GM23338 (cell line): ENCODE results near the gene TINAG. TPM values are rescaled to one million over a fixed set of nuclear protein-coding genes. Genes with fewer than 3 reads are reported as not detected.

Experiments
- ATAC-seq: fragments of 200-7000 bp; cut with Tn5 transposase; 3 replicates; pipeline ENCODE4 v1.9.1; 2020
- DNase-seq: peaks from one replicate; pipeline ENCODE4 v3.0.0-alpha.2; 2015; ENCODE audit warnings: low spot score
- H2AFZ ChIP-seq: fragments of 200-600 bp; sonication (generic); 2 replicates; pipeline ENCODE4 v1.8.0; 2016; ENCODE audit warnings: antibody characterized with exemption, mild to moderate bottlenecking, moderate library complexity
- H3F3A ChIP-seq: fragments of 200-600 bp; sonication (generic); replicated peaks from 2 replicates; pipeline ENCODE4 v1.8.0; 2017; ENCODE audit warnings: antibody characterized with exemption, mixed run types, low read depth
- H3K27ac ChIP-seq: fragments of 200-600 bp; sonication (generic); 2 replicates; pipeline ENCODE4 v1.6.1; 2016; ENCODE audit warnings: low read depth
- H3K27me3 ChIP-seq: fragments of 200-600 bp; sonication (generic); 2 replicates; pipeline ENCODE4 v1.8.0; 2016; ENCODE audit warnings: mild to moderate bottlenecking, mixed run types, moderate library complexity; ENCODE audit not compliant: insufficient read depth
- H3K36me3 ChIP-seq: fragments of 200-600 bp; sonication (generic); 2 replicates; pipeline ENCODE4 v1.8.0; 2016; ENCODE audit warnings: mild to moderate bottlenecking; ENCODE audit not compliant: insufficient read depth
- H3K4me1 ChIP-seq: fragments of 200-600 bp; sonication (generic); 2 replicates; pipeline ENCODE4 v1.8.0; 2016; ENCODE audit warnings: mild to moderate bottlenecking, moderate library complexity; ENCODE audit not compliant: insufficient read depth
- H3K4me2 ChIP-seq: fragments of 200-600 bp; sonication (generic); 2 replicates; pipeline ENCODE4 v1.7.1; 2017; ENCODE audit warnings: mixed run types
- H3K4me3 ChIP-seq: fragments of 200-600 bp; sonication (generic); 2 replicates; pipeline ENCODE4 v1.6.1; 2016; ENCODE audit warnings: mixed run types
- H3K79me2 ChIP-seq: fragments of 200-600 bp; sonication (generic); replicated peaks from 2 replicates; pipeline ENCODE4 v1.8.0; 2017; ENCODE audit warnings: mild to moderate bottlenecking; ENCODE audit not compliant: insufficient read depth
- H3K9me2 ChIP-seq: fragments of 200-600 bp; sonication (generic); 2 replicates; pipeline ENCODE4 v1.8.0; 2017; ENCODE audit not compliant: insufficient read depth
- H4K20me1 ChIP-seq: fragments of 200-600 bp; sonication (generic); replicated peaks from 2 replicates; pipeline ENCODE4 v1.8.0; 2017; ENCODE audit warnings: mild to moderate bottlenecking; ENCODE audit not compliant: insufficient read depth
- H3K27ac Mint-ChIP-seq: 2 replicates; pipeline ENCODE4 v1.8.0; 2020; ENCODE audit warnings: inconsistent platforms, mild to moderate bottlenecking, moderate library complexity, mixed read lengths
- H3K27me3 Mint-ChIP-seq: 3 replicates; pipeline ENCODE4 v1.8.0; 2022; ENCODE audit warnings: low read depth, mild to moderate bottlenecking, moderate library complexity, mixed read lengths, inconsistent platforms; ENCODE audit not compliant: insufficient read depth, poor library complexity
- H3K36me3 Mint-ChIP-seq: 3 replicates; pipeline ENCODE4 v1.8.0; 2021; ENCODE audit warnings: low read depth, mild to moderate bottlenecking, inconsistent platforms, moderate library complexity, mixed read lengths
- H3K4me1 Mint-ChIP-seq: 3 replicates; pipeline ENCODE4 v1.8.0; 2020; ENCODE audit warnings: mild to moderate bottlenecking, inconsistent platforms, mixed read lengths
- H3K4me3 Mint-ChIP-seq: 3 replicates; pipeline ENCODE4 v1.8.0; 2021; ENCODE audit warnings: moderate library complexity, mild to moderate bottlenecking, inconsistent platforms, mixed read lengths
- H3K9me3 Mint-ChIP-seq: 3 replicates; pipeline ENCODE4 v1.8.0; 2020; ENCODE audit warnings: moderate library complexity, mild to moderate bottlenecking, inconsistent platforms, mixed read lengths
- CREB1 ChIP-seq: fragments of 250-450 bp; sonication (Bioruptor Pico); IDR thresholded peaks from 2 replicates; pipeline ENCODE4 v1.5.0; 2020; ENCODE audit warnings: low read depth, mild to moderate bottlenecking, moderate library complexity
- EZH2phosphoT487 ChIP-seq: fragments of 200-600 bp; sonication (generic); IDR thresholded peaks from one replicate; pipeline ENCODE4 v1.8.1; 2018; ENCODE audit warnings: antibody characterized with exemption; ENCODE audit not compliant: unreplicated experiment
- JUNB ChIP-seq: IDR thresholded peaks from one replicate; pipeline ENCODE4 v1.6.1; 2016; ENCODE audit warnings: antibody characterized with exemption; ENCODE audit not compliant: unreplicated experiment
- NANOG ChIP-seq: IDR thresholded peaks from 2 replicates; pipeline ENCODE4 v1.6.1; 2016; ENCODE audit warnings: antibody characterized with exemption, borderline replicate concordance
- STAT1 ChIP-seq: IDR thresholded peaks from one replicate; pipeline ENCODE4 v1.6.1; 2016; ENCODE audit warnings: antibody characterized with exemption; ENCODE audit not compliant: unreplicated experiment
- ZNF114 ChIP-seq: fragments of 250-450 bp; sonication (Bioruptor Pico); IDR thresholded peaks from 2 replicates; pipeline ENCODE4 v1.5.0; 2020; ENCODE audit warnings: mild to moderate bottlenecking, moderate library complexity
- ZNF331 ChIP-seq: fragments of 250-450 bp; sonication (Bioruptor Pico); IDR thresholded peaks from 2 replicates; pipeline ENCODE4 v1.5.0; 2020; ENCODE audit warnings: low read depth, mild to moderate bottlenecking, moderate library complexity
- polyA plus RNA-seq: library from polyadenylated mRNA; unstranded; fragments of >200 nt; fragmentation: Nextera tagmentation; extraction: Ambion mirVana; gene quantifications from 2 replicates; pipeline ENCODE4 v1.2.1, GENCODE V29; 2016
- total RNA-seq: library from RNA; depleted of rRNA; stranded (reverse); fragments of >200 nt; shearing (Covaris generic); gene quantifications from 2 replicates; pipeline ENCODE4 v1.2.3, GENCODE V29; 2014
- TF ChIP-seq, protein P1 (sequence below): IDR thresholded peaks from 2 replicates; pipeline ENCODE4 v1.6.1; 2016; ENCODE audit warnings: antibody characterized with exemption
- TF ChIP-seq, protein P2 (sequence below), 2 experiments: fragments of 200-600 bp in 1 of 2; sonication (generic) in 1 of 2; conservative IDR thresholded peaks; 2 replicates each; pipeline versions ENCODE4 v1.5.1 to v1.6.1; 2016 to 2017; ENCODE audit warnings: antibody characterized with exemption in 2 of 2, low read depth in 2 of 2, mild to moderate bottlenecking in 2 of 2, moderate library complexity in 1 of 2
- TF ChIP-seq, protein P3 (sequence below): IDR thresholded peaks from one replicate; pipeline ENCODE4 v1.6.1; 2018; ENCODE audit warnings: antibody characterized with exemption; ENCODE audit not compliant: unreplicated experiment
- TF ChIP-seq, protein P4 (sequence below): fragments of 250-450 bp; sonication (Bioruptor Pico); IDR thresholded peaks from 2 replicates; pipeline ENCODE4 v1.5.0; 2020; ENCODE audit warnings: mild to moderate bottlenecking, moderate library complexity

TINAG gene
- total and polyA plus RNA-seq, 2 experiments from 2014 or later = not detected

DNA sequence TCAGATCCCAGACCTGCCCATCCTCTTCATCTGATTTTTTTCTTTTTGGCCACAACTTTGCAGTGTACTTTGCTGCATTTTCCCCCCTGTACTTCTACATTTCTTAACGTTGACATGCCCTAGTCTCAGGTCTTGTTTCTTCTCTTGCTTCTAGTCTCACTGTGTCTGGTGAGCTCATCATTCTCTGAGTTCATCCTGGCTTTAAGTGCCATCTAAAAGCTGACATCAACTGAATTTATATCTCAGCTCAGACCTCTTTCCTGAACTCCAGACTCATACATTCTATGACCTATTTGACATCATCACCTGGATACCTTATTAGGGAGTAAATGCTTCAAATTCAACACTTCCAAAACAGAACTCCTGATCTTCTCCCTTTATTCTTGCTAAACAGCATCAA, 48.9 kb downstream of the TINAG start (continued):
- TF ChIP-seq STAT1 (no peak), ZNF114 (CRISPR knock-in tag) (no peak), EZH2phosphoT487 (no peak), CREB1 (CRISPR knock-in tag) (no peak), NANOG (no peak)
- TF ChIP-seq, protein P1, sequence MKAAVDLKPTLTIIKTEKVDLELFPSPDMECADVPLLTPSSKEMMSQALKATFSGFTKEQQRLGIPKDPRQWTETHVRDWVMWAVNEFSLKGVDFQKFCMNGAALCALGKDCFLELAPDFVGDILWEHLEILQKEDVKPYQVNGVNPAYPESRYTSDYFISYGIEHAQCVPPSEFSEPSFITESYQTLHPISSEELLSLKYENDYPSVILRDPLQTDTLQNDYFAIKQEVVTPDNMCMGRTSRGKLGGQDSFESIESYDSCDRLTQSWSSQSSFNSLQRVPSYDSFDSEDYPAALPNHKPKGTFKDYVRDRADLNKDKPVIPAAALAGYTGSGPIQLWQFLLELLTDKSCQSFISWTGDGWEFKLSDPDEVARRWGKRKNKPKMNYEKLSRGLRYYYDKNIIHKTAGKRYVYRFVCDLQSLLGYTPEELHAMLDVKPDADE = no peak
- TF ChIP-seq, protein P2, sequence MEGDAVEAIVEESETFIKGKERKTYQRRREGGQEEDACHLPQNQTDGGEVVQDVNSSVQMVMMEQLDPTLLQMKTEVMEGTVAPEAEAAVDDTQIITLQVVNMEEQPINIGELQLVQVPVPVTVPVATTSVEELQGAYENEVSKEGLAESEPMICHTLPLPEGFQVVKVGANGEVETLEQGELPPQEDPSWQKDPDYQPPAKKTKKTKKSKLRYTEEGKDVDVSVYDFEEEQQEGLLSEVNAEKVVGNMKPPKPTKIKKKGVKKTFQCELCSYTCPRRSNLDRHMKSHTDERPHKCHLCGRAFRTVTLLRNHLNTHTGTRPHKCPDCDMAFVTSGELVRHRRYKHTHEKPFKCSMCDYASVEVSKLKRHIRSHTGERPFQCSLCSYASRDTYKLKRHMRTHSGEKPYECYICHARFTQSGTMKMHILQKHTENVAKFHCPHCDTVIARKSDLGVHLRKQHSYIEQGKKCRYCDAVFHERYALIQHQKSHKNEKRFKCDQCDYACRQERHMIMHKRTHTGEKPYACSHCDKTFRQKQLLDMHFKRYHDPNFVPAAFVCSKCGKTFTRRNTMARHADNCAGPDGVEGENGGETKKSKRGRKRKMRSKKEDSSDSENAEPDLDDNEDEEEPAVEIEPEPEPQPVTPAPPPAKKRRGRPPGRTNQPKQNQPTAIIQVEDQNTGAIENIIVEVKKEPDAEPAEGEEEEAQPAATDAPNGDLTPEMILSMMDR (conservative IDR thresholded peaks at IDR 0.05; ENCODE audit: low read depth in 2 of 2) = no peak

DNA sequence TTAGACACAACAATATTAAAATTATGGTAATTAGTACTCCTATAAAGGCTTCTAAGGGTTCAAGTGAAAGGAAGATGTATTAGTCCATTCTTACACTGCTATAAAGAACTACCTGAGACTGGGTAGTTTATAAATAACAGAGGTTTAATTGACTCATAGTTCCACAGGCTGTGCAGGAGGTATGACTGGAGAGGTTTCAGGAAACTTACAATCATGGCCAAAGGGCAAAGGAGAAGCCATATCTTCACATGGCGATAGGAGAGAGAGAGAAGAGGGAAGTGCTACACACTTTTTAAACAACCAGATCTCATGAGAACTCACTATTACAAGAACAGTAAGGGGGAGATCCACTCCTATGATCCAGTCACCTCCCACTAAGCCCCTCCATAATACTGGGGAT, 52.9 kb downstream of the TINAG start:
- Histone ChIP-seq H3K79me2 (no peaks in the 10 kb centered on the region), H3K4me1 (no peaks in the 10 kb centered on the region), H3F3A (no peaks in the 10 kb centered on the region), H3K4me2 (no peak overlapping the region), H3K4me3 (no peak overlapping the region), H3K27ac (no peak overlapping the region), H3K9me2 (peaks cover 14% of the 10 kb centered on the region; the same call in 1 of the 2 replicates), H3K36me3 (no peaks in the 10 kb centered on the region), H4K20me1 (no peaks in the 10 kb centered on the region), H2AFZ (no peak overlapping the region), H3K27me3 (no peaks in the 10 kb centered on the region)
- Mint-ChIP-seq H3K27ac (no peak overlapping the region), H3K36me3 (no peaks in the 10 kb centered on the region), H3K27me3 (no peaks in the 10 kb centered on the region), H3K4me3 (no peak overlapping the region), H3K4me1 (no peaks in the 10 kb centered on the region), H3K9me3 (no peaks in the 10 kb centered on the region)
- ATAC-seq (no peak), DNase-seq (no peak)
- TF ChIP-seq, protein P3, sequence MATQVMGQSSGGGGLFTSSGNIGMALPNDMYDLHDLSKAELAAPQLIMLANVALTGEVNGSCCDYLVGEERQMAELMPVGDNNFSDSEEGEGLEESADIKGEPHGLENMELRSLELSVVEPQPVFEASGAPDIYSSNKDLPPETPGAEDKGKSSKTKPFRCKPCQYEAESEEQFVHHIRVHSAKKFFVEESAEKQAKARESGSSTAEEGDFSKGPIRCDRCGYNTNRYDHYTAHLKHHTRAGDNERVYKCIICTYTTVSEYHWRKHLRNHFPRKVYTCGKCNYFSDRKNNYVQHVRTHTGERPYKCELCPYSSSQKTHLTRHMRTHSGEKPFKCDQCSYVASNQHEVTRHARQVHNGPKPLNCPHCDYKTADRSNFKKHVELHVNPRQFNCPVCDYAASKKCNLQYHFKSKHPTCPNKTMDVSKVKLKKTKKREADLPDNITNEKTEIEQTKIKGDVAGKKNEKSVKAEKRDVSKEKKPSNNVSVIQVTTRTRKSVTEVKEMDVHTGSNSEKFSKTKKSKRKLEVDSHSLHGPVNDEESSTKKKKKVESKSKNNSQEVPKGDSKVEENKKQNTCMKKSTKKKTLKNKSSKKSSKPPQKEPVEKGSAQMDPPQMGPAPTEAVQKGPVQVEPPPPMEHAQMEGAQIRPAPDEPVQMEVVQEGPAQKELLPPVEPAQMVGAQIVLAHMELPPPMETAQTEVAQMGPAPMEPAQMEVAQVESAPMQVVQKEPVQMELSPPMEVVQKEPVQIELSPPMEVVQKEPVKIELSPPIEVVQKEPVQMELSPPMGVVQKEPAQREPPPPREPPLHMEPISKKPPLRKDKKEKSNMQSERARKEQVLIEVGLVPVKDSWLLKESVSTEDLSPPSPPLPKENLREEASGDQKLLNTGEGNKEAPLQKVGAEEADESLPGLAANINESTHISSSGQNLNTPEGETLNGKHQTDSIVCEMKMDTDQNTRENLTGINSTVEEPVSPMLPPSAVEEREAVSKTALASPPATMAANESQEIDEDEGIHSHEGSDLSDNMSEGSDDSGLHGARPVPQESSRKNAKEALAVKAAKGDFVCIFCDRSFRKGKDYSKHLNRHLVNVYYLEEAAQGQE = no peak
- TF ChIP-seq, protein P4, sequence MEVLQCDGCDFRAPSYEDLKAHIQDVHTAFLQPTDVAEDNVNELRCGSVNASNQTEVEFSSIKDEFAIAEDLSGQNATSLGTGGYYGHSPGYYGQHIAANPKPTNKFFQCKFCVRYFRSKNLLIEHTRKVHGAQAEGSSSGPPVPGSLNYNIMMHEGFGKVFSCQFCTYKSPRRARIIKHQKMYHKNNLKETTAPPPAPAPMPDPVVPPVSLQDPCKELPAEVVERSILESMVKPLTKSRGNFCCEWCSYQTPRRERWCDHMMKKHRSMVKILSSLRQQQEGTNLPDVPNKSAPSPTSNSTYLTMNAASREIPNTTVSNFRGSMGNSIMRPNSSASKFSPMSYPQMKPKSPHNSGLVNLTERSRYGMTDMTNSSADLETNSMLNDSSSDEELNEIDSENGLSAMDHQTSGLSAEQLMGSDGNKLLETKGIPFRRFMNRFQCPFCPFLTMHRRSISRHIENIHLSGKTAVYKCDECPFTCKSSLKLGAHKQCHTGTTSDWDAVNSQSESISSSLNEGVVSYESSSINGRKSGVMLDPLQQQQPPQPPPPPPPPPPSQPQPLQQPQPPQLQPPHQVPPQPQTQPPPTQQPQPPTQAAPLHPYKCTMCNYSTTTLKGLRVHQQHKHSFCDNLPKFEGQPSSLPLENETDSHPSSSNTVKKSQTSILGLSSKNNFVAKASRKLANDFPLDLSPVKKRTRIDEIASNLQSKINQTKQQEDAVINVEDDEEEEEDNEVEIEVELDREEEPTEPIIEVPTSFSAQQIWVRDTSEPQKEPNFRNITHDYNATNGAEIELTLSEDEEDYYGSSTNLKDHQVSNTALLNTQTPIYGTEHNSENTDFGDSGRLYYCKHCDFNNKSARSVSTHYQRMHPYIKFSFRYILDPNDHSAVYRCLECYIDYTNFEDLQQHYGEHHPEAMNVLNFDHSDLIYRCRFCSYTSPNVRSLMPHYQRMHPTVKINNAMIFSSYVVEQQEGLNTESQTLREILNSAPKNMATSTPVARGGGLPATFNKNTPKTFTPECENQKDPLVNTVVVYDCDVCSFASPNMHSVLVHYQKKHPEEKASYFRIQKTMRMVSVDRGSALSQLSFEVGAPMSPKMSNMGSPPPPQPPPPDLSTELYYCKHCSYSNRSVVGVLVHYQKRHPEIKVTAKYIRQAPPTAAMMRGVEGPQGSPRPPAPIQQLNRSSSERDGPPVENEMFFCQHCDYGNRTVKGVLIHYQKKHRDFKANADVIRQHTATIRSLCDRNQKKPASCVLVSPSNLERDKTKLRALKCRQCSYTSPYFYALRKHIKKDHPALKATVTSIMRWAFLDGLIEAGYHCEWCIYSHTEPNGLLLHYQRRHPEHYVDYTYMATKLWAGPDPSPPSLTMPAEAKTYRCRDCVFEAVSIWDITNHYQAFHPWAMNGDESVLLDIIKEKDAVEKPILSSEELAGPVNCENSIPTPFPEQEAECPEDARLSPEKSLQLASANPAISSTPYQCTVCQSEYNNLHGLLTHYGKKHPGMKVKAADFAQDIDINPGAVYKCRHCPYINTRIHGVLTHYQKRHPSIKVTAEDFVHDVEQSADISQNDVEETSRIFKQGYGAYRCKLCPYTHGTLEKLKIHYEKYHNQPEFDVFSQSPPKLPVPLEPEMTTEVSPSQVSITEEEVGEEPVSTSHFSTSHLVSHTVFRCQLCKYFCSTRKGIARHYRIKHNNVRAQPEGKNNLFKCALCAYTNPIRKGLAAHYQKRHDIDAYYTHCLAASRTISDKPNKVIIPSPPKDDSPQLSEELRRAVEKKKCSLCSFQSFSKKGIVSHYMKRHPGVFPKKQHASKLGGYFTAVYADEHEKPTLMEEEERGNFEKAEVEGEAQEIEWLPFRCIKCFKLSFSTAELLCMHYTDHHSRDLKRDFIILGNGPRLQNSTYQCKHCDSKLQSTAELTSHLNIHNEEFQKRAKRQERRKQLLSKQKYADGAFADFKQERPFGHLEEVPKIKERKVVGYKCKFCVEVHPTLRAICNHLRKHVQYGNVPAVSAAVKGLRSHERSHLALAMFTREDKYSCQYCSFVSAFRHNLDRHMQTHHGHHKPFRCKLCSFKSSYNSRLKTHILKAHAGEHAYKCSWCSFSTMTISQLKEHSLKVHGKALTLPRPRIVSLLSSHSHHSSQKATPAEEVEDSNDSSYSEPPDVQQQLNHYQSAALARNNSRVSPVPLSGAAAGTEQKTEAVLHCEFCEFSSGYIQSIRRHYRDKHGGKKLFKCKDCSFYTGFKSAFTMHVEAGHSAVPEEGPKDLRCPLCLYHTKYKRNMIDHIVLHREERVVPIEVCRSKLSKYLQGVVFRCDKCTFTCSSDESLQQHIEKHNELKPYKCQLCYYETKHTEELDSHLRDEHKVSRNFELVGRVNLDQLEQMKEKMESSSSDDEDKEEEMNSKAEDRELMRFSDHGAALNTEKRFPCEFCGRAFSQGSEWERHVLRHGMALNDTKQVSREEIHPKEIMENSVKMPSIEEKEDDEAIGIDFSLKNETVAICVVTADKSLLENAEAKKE = no peak
- TF ChIP-seq CREB1 (CRISPR knock-in tag) (no peak), ZNF331 (no peak), JUNB (no peak)
- TF ChIP-seq, protein P2 (conservative IDR thresholded peaks at IDR 0.05; ENCODE audit: low read depth in 2 of 2) = no peak
